Measurements from ENCODE around the gene HHIPL1. TPM values are rescaled to one million over a fixed set of nuclear protein-coding genes. Genes with fewer than 3 reads are reported as not detected.

Gene HHIPL1
- total RNA-seq, 6 experiments from 2014 or later: 0.43 to 1.4 (median 0.66) TPM

GRCh38 chr14:99728981-99729451, 84.1 kb downstream of the HHIPL1 start:
- no peak overlapping the region for H3K4me3 ChIP-seq
- H3K36me3 ChIP-seq: no peaks in the 10 kb centered on the region
- no peaks in the 10 kb centered on the region for H3K9me3 ChIP-seq
- WGBS (ENCODE audit: insufficient coverage, low coverage, low lambda C conversion rate, missing lambda C conversion rate): 82% methylated on average over 3 of the region's 4 CpGs
- ATAC-seq (no peak), DNase-seq (peak; percentile 6 to 39 (median 23))
- no peaks in the 10 kb centered on the region for H3K27me3 ChIP-seq
- TF ChIP-seq POLR2A (IDR thresholded peaks at IDR 0.05) (no peak), CTCF (IDR thresholded peaks at IDR 0.05) (no peak)
- peaks cover 0 to 6% (median 0%) of the 10 kb centered on the region in 4 donors for H3K4me1 ChIP-seq
- intact Hi-C loops (cut with DNase I): loop anchor here in 1 of 2 donors (5.0 kb wide), 1 partner anchor 153 kb away; no protein-coding TSS in a partner anchor
- no peak overlapping the region for H3K27ac ChIP-seq

Other genes with a start within 250 kb of the HHIPL1 start
- gene SETD3, start 164.3 kb upstream of the HHIPL1 start, total RNA-seq: 10 to 100 TPM; 24.7 to 42.0 (median 28.8) TPM
- 10 to 100 TPM; 11.8 to 23.4 (median 15.4) TPM for gene CCNK, start 163.7 kb upstream of the HHIPL1 start, total RNA-seq
- 10 to 100 TPM; 13.6 to 32.8 (median 21.8) TPM for gene CCDC85C, start 40.9 kb upstream of the HHIPL1 start, total RNA-seq
- 1 to 10 TPM in 1 of 6 experiments, under 1 TPM in 4, not detected in 1; 0.06 to 1.6 (median 0.42) TPM for gene CYP46A1, start 39.2 kb downstream of the HHIPL1 start, total RNA-seq
- gene EML1, start 148.3 kb downstream of the HHIPL1 start, total RNA-seq: 1 to 10 TPM; 3.3 to 6.8 (median 4.5) TPM